ENCODE measurements around the gene ZDHHC9. TPM values are rescaled to one million over a fixed set of nuclear protein-coding genes. Genes with fewer than 3 reads are reported as not detected.

ZDHHC9 gene
- total RNA-seq (2014; rRNA removed) (29.0 and 30.5 TPM in 2 replicates), Bru-seq, nascent RNA (percentile 71 among the genes with signal in this experiment), BruChase-seq, experiment 1, labeled RNA remaining after a 6-hour chase (percentile 75 among the genes with signal in this experiment), BruChase-seq, experiment 2, labeled RNA remaining after a 2-hour chase (percentile 74 among the genes with signal in this experiment)
- long read RNA-seq, full-length matches to known transcripts, result 77 of 120 reads
- long read RNA-seq, partial matches to known transcripts, result 23 of 120 reads
- long read RNA-seq, other reads (novel, unspliced or antisense), result 20 of 120 reads

GRCh38 chrX:129843459-129844306 is at the start of gene ZDHHC9:
ZDHHC9 (minus strand) TSS chrX:129843886; CDS start chrX:129841945, 1,941 bp downstream.
- Histone ChIP-seq H3F3A (ENCODE audit: low read length, unreplicated experiment) (no peaks in the 10 kb centered on the region), H3K27me3 (ENCODE audit: low read length) (no peaks in the 10 kb centered on the region), H3K9me3 (ENCODE audit: low read length) (no peaks in the 10 kb centered on the region), H3K4me2 (ENCODE audit: low read length) (peak within 1 kb of the TSS; percentile 85), H4K20me1 (ENCODE audit: low read length) (no peaks in the 10 kb centered on the region), H3K9me2 (replicated peaks; ENCODE audit: low read length) (no peaks in the 10 kb centered on the region), H3K36me3 (ENCODE audit: low read depth, low read length) (peaks cover 7% of the 10 kb centered on the region; the same call in 1 of the 2 replicates), H3K4me1 (ENCODE audit: insufficient read depth, low read length) (peaks cover 26% of the 10 kb centered on the region), H3K27ac (ENCODE audit: low read length) (peak within 1 kb of the TSS; percentile 40), H3K4me3 (ENCODE audit: low read length) (peak within 1 kb of the TSS; percentile 77), H3K9ac (ENCODE audit: low read length) (peak within 1 kb of the TSS; percentile 77), H3K79me2 (ENCODE audit: low read length) (peaks cover 43% of the 10 kb centered on the region), H2AFZ (ENCODE audit: low read length) (peak within 1 kb of the TSS; percentile 84)
- ATAC-seq (peak; percentile 84), DNase-seq (peak; percentile 88)
- BruUV-seq (replicated peaks), result no TSS peak
- intact Hi-C loops (cut with micrococcal nuclease), result loop anchor here (5.0 kb wide), 1 partner anchor 64 kb away; the partner anchor contains the start of gene UTP14A
- peak; percentile 58; the same call in 1 of the 2 replicates for TF ChIP-seq EZH2phosphoT487 (IDR thresholded peaks at IDR 0.05; ENCODE audit: borderline replicate concordance, low read length)
- TF ChIP-seq EZH2 (IDR thresholded peaks at IDR 0.05; ENCODE audit: low read length, unreplicated experiment), result no peak
- TF ChIP-seq CTCF (conservative IDR thresholded peaks at IDR 0.05; ENCODE audit: low read depth, low read length), result no peak
- ChIA-PET POLR2A (ENCODE audit: unreplicated experiment) (no interaction called here), CTCF (no interaction called here)

GRCh38 chrX:129877401-129877800 is 33.7 kb upstream of the ZDHHC9 start:
- peak; percentile 35 for ATAC-seq
- H3K4me2 ChIP-seq (ENCODE audit: low read length), result peak overlapping the region; percentile 62; the same call in 1 of the 2 replicates
- H3K27me3 ChIP-seq (ENCODE audit: low read length), result no peaks in the 10 kb centered on the region
- ChIA-PET POLR2A (ENCODE audit: unreplicated experiment) (no interaction called here), CTCF (no interaction called here)
- H3K9me3 ChIP-seq (ENCODE audit: low read length), result no peaks in the 10 kb centered on the region
- no peak for TF ChIP-seq CTCF (conservative IDR thresholded peaks at IDR 0.05; ENCODE audit: low read depth, low read length)
- no peak for TF ChIP-seq EZH2phosphoT487 (IDR thresholded peaks at IDR 0.05; ENCODE audit: borderline replicate concordance, low read length)
- no peak for TF ChIP-seq EZH2 (IDR thresholded peaks at IDR 0.05; ENCODE audit: low read length, unreplicated experiment)
- BruUV-seq (replicated peaks), result no TSS peak
- H3K4me1 ChIP-seq (ENCODE audit: insufficient read depth, low read length), result peaks cover 17% of the 10 kb centered on the region
- H3K9me2 ChIP-seq (replicated peaks; ENCODE audit: low read length), result no peaks in the 10 kb centered on the region
- H3F3A ChIP-seq (ENCODE audit: low read length, unreplicated experiment), result no peaks in the 10 kb centered on the region
- H3K79me2 ChIP-seq (ENCODE audit: low read length), result no peaks in the 10 kb centered on the region
- intact Hi-C loops (cut with micrococcal nuclease), result no loop called here
- H3K27ac ChIP-seq (ENCODE audit: low read length), result peak overlapping the region; percentile 48
- H4K20me1 ChIP-seq (ENCODE audit: low read length), result no peaks in the 10 kb centered on the region
- no peaks in the 10 kb centered on the region for H3K36me3 ChIP-seq (ENCODE audit: low read depth, low read length)
- H3K4me3 ChIP-seq (ENCODE audit: low read length), result no peak overlapping the region
- no peak overlapping the region for H3K9ac ChIP-seq (ENCODE audit: low read length)
- peak overlapping the region; percentile 57; the same call in 1 of the 2 replicates for H2AFZ ChIP-seq (ENCODE audit: low read length)
- no peak for DNase-seq

Data from PC-3 (cell line).